ENCODE measurements around the gene UBL4B.

The UBL4B gene

DNA sequence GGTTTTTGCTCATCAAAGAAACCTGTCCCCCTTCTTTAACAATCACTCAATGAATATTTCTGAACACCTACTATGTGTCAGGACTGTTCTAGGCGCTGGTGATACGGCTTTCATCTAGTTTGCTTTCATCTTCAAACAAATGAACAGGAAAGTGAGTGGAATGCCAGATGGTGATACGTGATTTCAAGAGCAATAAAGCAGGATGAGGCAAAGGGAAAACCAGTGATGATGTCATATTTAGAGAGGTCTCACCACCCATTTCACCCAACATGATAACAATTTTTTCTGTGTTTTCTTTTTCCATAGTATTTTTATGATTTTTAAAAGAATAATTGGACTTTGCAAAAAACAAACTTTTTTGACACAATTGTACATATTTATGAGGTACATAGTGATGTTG lies 26.7 kb downstream of the UBL4B start:
- H3K27me3 ChIP-seq (replicated peaks; ENCODE audit: control insufficient read depth, insufficient read depth, low read length) = no peaks in the 10 kb centered on the region; the same call in 1 of the 2 replicates
- TF ChIP-seq CTCF (IDR thresholded peaks at IDR 0.05; ENCODE audit: insufficient read depth, low read length, poor library complexity, severe bottlenecking) = no peak
- no peak for DNase-seq (ENCODE audit: extremely low read depth, insufficient read length)
- H3K36me3 ChIP-seq (ENCODE audit: control insufficient read depth, insufficient read depth, low read length) = no peaks in the 10 kb centered on the region
- H3K4me3 ChIP-seq (replicated peaks; ENCODE audit: low read depth, low read length) = no peak overlapping the region

DNA sequence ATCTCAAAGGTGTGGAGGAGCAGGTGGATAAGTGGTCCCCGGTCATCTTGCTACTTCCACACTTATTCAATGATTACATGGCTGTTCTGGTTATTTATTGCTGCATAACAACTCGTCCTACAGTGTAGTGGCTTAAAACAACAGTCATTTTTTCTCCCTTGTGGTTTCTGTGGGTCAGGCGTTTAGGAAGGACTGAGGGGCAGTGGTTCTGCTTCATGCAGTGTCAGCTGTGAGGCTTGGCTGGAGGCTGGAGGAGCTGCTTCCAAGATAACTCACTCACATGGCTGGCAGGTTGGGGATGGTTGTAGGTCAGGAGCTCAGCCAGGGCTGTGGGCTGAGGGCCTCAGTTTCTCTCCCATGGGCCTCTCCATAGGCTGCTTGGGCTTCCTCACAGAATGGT lies 32.1 kb downstream of the UBL4B start:
- TF ChIP-seq CTCF (IDR thresholded peaks at IDR 0.05; ENCODE audit: insufficient read depth, low read length, poor library complexity, severe bottlenecking) = no peak
- DNase-seq (ENCODE audit: extremely low read depth, insufficient read length) = no peak
- H3K36me3 ChIP-seq (ENCODE audit: control insufficient read depth, insufficient read depth, low read length) = no peaks in the 10 kb centered on the region
- no peak overlapping the region for H3K4me3 ChIP-seq (replicated peaks; ENCODE audit: low read depth, low read length)
- no peaks in the 10 kb centered on the region; the same call in 1 of the 2 replicates for H3K27me3 ChIP-seq (replicated peaks; ENCODE audit: control insufficient read depth, insufficient read depth, low read length)

DNA sequence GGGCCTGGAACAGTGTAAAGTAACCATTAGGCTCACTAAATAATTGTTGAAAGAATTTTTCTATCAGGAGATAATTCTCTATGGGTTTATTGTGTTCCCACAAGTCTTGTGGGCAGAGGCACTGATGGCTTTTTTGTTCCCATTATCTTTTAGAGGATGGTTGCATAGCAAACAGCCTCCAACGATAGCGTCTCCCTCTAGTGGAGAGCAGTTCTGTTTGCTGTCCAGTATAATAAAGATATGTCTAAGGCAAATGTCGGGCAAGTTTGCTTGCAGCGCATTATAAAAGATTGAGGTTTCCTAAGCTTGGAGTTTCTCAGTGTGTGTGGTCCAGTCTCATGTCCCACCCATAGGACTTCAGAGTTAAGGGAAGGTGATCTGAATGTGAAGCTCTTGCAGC lies 36.7 kb downstream of the UBL4B start:
- TF ChIP-seq CTCF (IDR thresholded peaks at IDR 0.05; ENCODE audit: insufficient read depth, low read length, poor library complexity, severe bottlenecking) = peak; percentile 56
- no peak overlapping the region for H3K4me3 ChIP-seq (replicated peaks; ENCODE audit: low read depth, low read length)
- peaks cover 4% of the 10 kb centered on the region for H3K27me3 ChIP-seq (replicated peaks; ENCODE audit: control insufficient read depth, insufficient read depth, low read length)
- no peaks in the 10 kb centered on the region for H3K36me3 ChIP-seq (ENCODE audit: control insufficient read depth, insufficient read depth, low read length)
- DNase-seq (ENCODE audit: extremely low read depth, insufficient read length) = no peak

- DNase-seq (ENCODE audit: extremely low read depth, insufficient read length) = peak; percentile 20
Measured at GRCh38 chr1:110150330-110151174, 38.3 kb downstream of the UBL4B start, which contains the start of gene SLC6A17. Gene SLC6A17 (plus strand): TSS chr1:110150494. CDS start chr1:110166930, 16,436 bp downstream.

GRCh38 chr1:110151175-110151669 lies 39.0 kb downstream of the UBL4B start:
- Histone ChIP-seq H3K4me3 (replicated peaks; ENCODE audit: low read depth, low read length) (no peak overlapping the region), H3K36me3 (ENCODE audit: control insufficient read depth, insufficient read depth, low read length) (no peaks in the 10 kb centered on the region), H3K27me3 (replicated peaks; ENCODE audit: control insufficient read depth, insufficient read depth, low read length) (peaks cover 4% of the 10 kb centered on the region)
- no peak for TF ChIP-seq CTCF (IDR thresholded peaks at IDR 0.05; ENCODE audit: insufficient read depth, low read length, poor library complexity, severe bottlenecking)
- no peak for DNase-seq (ENCODE audit: extremely low read depth, insufficient read length)

More at GRCh38 chr1:110150330-110151174, 38.3 kb downstream of the UBL4B start, which contains the start of gene SLC6A17:
- Histone ChIP-seq H3K4me3 (replicated peaks; ENCODE audit: low read depth, low read length) (no peak within 1 kb of the TSS; the same call in 1 of the 2 replicates), H3K36me3 (ENCODE audit: control insufficient read depth, insufficient read depth, low read length) (no peaks in the 10 kb centered on the region), H3K27me3 (replicated peaks; ENCODE audit: control insufficient read depth, insufficient read depth, low read length) (peaks cover 4% of the 10 kb centered on the region)
- TF ChIP-seq CTCF (IDR thresholded peaks at IDR 0.05; ENCODE audit: insufficient read depth, low read length, poor library complexity, severe bottlenecking) = no peak

All from GM06990 (cell line).